WTC11 (cell line): Measurements from ENCODE around the gene NOG.

Source experiments
- CREB1 ChIP-seq: sonication (generic); formaldehyde crosslinking; IDR thresholded peaks from 2 replicates; pipeline ENCODE4 v1.8.0; 2023; ENCODE audit warnings: mild to moderate bottlenecking, missing genetic modification reagents
- ELF4 ChIP-seq: sonication (generic); formaldehyde crosslinking; IDR thresholded peaks from 2 replicates; pipeline ENCODE4 v1.8.1; 2022; ENCODE audit warnings: low read depth, mild to moderate bottlenecking, moderate library complexity, missing genetic modification reagents
- FOXP1 ChIP-seq: sonication (generic); formaldehyde crosslinking; IDR thresholded peaks from 2 replicates; pipeline ENCODE4 v1.8.0; 2022; ENCODE audit warnings: missing genetic modification reagents, mild to moderate bottlenecking, moderate library complexity, borderline replicate concordance
- HMGA2 ChIP-seq: fragments of 250-450 bp; sonication (Bioruptor Pico); IDR thresholded peaks from 2 replicates; pipeline ENCODE4 v1.4.0; 2021; ENCODE audit warnings: mild to moderate bottlenecking, moderate library complexity
- NR1H2 ChIP-seq: sonication (generic); formaldehyde crosslinking; IDR thresholded peaks from 2 replicates; pipeline ENCODE4 v1.9.0; 2021; ENCODE audit warnings: mild to moderate bottlenecking, moderate library complexity, missing genetic modification reagents
- SOX15 ChIP-seq: fragments of 250-450 bp; sonication (Bioruptor Pico); IDR thresholded peaks from 2 replicates; pipeline ENCODE4 v1.9.0; 2021; ENCODE audit warnings: mild to moderate bottlenecking
- SP1 ChIP-seq: sonication (generic); formaldehyde crosslinking; conservative IDR thresholded peaks from 2 replicates; pipeline ENCODE4 v1.8.1; 2022; ENCODE audit warnings: missing genetic modification reagents
- TP53 ChIP-seq: sonication (generic); formaldehyde crosslinking; IDR thresholded peaks from 2 replicates; pipeline ENCODE4 v1.8.1; 2023; ENCODE audit warnings: mild to moderate bottlenecking, missing genetic modification reagents
- TF ChIP-seq, protein P1 (sequence below): sonication (generic); formaldehyde crosslinking; conservative IDR thresholded peaks from 2 replicates; pipeline ENCODE4 v1.8.1; 2023; ENCODE audit warnings: mild to moderate bottlenecking, low read depth, missing genetic modification reagents, moderate library complexity
- TF ChIP-seq, protein P2 (sequence below): fragments of 200-600 bp; IDR thresholded peaks from 2 replicates; pipeline ENCODE4 v1.8.0; 2022; ENCODE audit warnings: antibody characterized with exemption
- TF ChIP-seq, protein P3 (sequence below): sonication (generic); formaldehyde crosslinking; IDR thresholded peaks from 2 replicates; pipeline ENCODE4 v1.8.0; 2023; ENCODE audit warnings: mild to moderate bottlenecking, missing genetic modification reagents
- TF ChIP-seq, protein P4 (sequence below): sonication (generic); formaldehyde crosslinking; IDR thresholded peaks from 2 replicates; pipeline ENCODE4 v1.8.1; 2023; ENCODE audit warnings: mild to moderate bottlenecking, missing genetic modification reagents, moderate library complexity
- TF ChIP-seq, protein P5 (sequence below): sonication (generic); formaldehyde crosslinking; IDR thresholded peaks from 2 replicates; pipeline ENCODE4 v1.8.0; 2022; ENCODE audit warnings: mild to moderate bottlenecking, missing genetic modification reagents
- TF ChIP-seq, protein P6 (sequence below): sonication (generic); formaldehyde crosslinking; IDR thresholded peaks from 2 replicates; pipeline ENCODE4 v1.8.1; 2023; ENCODE audit warnings: mild to moderate bottlenecking, missing genetic modification reagents

DNA sequence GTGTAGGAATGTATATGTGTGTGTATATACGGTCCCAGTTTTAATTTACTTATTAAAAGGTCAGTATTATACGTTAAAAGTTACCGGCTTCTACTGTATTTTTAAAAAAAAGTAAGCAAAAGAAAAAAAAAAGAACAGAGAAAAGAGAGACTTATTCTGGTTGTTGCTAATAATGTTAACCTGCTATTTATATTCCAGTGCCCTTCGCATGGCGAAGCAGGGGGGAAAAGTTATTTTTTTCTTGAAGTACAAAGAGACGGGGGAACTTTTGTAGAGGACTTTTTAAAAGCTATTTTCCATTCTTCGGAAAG, 1.6 kb downstream of the NOG start:
- TF ChIP-seq, protein P1, sequence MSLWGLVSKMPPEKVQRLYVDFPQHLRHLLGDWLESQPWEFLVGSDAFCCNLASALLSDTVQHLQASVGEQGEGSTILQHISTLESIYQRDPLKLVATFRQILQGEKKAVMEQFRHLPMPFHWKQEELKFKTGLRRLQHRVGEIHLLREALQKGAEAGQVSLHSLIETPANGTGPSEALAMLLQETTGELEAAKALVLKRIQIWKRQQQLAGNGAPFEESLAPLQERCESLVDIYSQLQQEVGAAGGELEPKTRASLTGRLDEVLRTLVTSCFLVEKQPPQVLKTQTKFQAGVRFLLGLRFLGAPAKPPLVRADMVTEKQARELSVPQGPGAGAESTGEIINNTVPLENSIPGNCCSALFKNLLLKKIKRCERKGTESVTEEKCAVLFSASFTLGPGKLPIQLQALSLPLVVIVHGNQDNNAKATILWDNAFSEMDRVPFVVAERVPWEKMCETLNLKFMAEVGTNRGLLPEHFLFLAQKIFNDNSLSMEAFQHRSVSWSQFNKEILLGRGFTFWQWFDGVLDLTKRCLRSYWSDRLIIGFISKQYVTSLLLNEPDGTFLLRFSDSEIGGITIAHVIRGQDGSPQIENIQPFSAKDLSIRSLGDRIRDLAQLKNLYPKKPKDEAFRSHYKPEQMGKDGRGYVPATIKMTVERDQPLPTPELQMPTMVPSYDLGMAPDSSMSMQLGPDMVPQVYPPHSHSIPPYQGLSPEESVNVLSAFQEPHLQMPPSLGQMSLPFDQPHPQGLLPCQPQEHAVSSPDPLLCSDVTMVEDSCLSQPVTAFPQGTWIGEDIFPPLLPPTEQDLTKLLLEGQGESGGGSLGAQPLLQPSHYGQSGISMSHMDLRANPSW (CRISPR knock-in tag), result no peak
- TF ChIP-seq HMGA2 (CRISPR knock-in tag), result no peak
- TF ChIP-seq, protein P2, sequence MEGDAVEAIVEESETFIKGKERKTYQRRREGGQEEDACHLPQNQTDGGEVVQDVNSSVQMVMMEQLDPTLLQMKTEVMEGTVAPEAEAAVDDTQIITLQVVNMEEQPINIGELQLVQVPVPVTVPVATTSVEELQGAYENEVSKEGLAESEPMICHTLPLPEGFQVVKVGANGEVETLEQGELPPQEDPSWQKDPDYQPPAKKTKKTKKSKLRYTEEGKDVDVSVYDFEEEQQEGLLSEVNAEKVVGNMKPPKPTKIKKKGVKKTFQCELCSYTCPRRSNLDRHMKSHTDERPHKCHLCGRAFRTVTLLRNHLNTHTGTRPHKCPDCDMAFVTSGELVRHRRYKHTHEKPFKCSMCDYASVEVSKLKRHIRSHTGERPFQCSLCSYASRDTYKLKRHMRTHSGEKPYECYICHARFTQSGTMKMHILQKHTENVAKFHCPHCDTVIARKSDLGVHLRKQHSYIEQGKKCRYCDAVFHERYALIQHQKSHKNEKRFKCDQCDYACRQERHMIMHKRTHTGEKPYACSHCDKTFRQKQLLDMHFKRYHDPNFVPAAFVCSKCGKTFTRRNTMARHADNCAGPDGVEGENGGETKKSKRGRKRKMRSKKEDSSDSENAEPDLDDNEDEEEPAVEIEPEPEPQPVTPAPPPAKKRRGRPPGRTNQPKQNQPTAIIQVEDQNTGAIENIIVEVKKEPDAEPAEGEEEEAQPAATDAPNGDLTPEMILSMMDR, result no peak
- no peak for TF ChIP-seq NR1H2
- no peak for TF ChIP-seq TP53 (CRISPR knock-in tag)
- no peak for TF ChIP-seq FOXP1
- TF ChIP-seq, protein P3, sequence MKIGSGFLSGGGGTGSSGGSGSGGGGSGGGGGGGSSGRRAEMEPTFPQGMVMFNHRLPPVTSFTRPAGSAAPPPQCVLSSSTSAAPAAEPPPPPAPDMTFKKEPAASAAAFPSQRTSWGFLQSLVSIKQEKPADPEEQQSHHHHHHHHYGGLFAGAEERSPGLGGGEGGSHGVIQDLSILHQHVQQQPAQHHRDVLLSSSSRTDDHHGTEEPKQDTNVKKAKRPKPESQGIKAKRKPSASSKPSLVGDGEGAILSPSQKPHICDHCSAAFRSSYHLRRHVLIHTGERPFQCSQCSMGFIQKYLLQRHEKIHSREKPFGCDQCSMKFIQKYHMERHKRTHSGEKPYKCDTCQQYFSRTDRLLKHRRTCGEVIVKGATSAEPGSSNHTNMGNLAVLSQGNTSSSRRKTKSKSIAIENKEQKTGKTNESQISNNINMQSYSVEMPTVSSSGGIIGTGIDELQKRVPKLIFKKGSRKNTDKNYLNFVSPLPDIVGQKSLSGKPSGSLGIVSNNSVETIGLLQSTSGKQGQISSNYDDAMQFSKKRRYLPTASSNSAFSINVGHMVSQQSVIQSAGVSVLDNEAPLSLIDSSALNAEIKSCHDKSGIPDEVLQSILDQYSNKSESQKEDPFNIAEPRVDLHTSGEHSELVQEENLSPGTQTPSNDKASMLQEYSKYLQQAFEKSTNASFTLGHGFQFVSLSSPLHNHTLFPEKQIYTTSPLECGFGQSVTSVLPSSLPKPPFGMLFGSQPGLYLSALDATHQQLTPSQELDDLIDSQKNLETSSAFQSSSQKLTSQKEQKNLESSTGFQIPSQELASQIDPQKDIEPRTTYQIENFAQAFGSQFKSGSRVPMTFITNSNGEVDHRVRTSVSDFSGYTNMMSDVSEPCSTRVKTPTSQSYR (CRISPR knock-in tag), result no peak
- no peak for TF ChIP-seq CREB1
- TF ChIP-seq, protein P4, sequence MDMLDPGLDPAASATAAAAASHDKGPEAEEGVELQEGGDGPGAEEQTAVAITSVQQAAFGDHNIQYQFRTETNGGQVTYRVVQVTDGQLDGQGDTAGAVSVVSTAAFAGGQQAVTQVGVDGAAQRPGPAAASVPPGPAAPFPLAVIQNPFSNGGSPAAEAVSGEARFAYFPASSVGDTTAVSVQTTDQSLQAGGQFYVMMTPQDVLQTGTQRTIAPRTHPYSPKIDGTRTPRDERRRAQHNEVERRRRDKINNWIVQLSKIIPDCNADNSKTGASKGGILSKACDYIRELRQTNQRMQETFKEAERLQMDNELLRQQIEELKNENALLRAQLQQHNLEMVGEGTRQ (CRISPR knock-in tag), result no peak
- TF ChIP-seq, protein P5, sequence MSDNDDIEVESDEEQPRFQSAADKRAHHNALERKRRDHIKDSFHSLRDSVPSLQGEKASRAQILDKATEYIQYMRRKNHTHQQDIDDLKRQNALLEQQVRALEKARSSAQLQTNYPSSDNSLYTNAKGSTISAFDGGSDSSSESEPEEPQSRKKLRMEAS (CRISPR knock-in tag), result no peak
- no peak for TF ChIP-seq ELF4 (CRISPR knock-in tag)
- TF ChIP-seq SP1, result no peak
- no peak for TF ChIP-seq SOX15 (CRISPR knock-in tag)
- TF ChIP-seq, protein P6, sequence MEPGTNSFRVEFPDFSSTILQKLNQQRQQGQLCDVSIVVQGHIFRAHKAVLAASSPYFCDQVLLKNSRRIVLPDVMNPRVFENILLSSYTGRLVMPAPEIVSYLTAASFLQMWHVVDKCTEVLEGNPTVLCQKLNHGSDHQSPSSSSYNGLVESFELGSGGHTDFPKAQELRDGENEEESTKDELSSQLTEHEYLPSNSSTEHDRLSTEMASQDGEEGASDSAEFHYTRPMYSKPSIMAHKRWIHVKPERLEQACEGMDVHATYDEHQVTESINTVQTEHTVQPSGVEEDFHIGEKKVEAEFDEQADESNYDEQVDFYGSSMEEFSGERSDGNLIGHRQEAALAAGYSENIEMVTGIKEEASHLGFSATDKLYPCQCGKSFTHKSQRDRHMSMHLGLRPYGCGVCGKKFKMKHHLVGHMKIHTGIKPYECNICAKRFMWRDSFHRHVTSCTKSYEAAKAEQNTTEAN (CRISPR knock-in tag), result no peak
